ENCODE data around the gene CITED1.

The CITED1 gene

GRCh38 chrX:72349190-72349589 lies 43.5 kb upstream of the CITED1 start:
- H3K79me2 ChIP-seq (ENCODE audit: insufficient read depth, low read length) = no peaks in the 10 kb centered on the region
- no peak overlapping the region for H3K4me3 ChIP-seq (ENCODE audit: insufficient read depth, low read length, poor library complexity, severe bottlenecking)
- no peaks in the 10 kb centered on the region for H3F3A ChIP-seq (ENCODE audit: insufficient read depth)
- no peak overlapping the region for H3K4me2 ChIP-seq (ENCODE audit: low read depth, low read length, poor library complexity, severe bottlenecking)
- no peaks in the 10 kb centered on the region for H4K20me1 ChIP-seq (ENCODE audit: low read depth, low read length)
- H3K27me3 ChIP-seq (ENCODE audit: low read length) = no peaks in the 10 kb centered on the region
- no peaks in the 10 kb centered on the region for H3K9me2 ChIP-seq (replicated peaks; ENCODE audit: insufficient read depth, low read length)
- no peaks in the 10 kb centered on the region for H3K36me3 ChIP-seq (ENCODE audit: low read length)
- H3K9ac ChIP-seq (ENCODE audit: low read length) = no peak overlapping the region
- no peak overlapping the region for H3K27ac ChIP-seq (ENCODE audit: low read depth, low read length)
- no peak for TF ChIP-seq EZH2phosphoT487 (conservative IDR thresholded peaks at IDR 0.05; ENCODE audit: low read length)
- TF ChIP-seq, protein P1, sequence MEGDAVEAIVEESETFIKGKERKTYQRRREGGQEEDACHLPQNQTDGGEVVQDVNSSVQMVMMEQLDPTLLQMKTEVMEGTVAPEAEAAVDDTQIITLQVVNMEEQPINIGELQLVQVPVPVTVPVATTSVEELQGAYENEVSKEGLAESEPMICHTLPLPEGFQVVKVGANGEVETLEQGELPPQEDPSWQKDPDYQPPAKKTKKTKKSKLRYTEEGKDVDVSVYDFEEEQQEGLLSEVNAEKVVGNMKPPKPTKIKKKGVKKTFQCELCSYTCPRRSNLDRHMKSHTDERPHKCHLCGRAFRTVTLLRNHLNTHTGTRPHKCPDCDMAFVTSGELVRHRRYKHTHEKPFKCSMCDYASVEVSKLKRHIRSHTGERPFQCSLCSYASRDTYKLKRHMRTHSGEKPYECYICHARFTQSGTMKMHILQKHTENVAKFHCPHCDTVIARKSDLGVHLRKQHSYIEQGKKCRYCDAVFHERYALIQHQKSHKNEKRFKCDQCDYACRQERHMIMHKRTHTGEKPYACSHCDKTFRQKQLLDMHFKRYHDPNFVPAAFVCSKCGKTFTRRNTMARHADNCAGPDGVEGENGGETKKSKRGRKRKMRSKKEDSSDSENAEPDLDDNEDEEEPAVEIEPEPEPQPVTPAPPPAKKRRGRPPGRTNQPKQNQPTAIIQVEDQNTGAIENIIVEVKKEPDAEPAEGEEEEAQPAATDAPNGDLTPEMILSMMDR (IDR thresholded peaks at IDR 0.05; ENCODE audit: insufficient read depth, low read length, poor library complexity, severe bottlenecking) = no peak
- H3K9me3 ChIP-seq (ENCODE audit: insufficient read depth, low read length) = no peaks in the 10 kb centered on the region
- no peak overlapping the region for H2AFZ ChIP-seq (ENCODE audit: low read depth, low read length, severe bottlenecking)

DNA sequence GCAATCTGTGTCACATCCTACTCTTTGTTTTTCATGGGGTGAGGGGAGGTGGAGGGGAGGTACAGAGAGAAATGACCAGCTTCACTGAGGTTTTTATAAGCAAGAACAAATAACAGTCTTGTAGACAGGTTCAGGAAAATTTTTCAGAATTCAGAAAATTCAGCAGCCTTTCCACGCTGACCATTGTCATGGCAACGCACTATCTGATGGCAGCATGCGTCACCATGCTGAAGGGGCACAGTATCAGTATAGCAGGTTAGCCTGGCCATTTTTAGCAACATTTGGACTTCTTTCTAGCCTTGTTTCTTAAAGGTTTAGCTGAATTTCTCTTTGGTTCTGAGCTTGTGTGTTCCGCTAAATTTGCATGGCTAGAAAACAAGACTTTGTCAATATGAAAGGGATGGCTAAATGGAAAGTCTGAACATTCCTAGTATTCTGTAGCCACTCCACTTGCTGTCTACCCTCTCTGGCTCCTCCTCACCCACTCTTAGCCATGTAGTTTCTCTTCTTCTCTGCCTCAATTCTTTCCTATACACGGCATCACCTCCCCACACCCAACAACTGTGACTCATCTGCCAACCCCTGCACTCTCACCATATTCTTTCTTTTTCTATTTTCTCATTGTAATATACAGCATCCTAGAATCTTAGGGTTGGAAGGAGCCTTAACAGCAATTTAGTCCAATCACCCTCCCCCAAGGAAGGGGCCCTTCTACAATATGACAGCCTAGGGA lies 42.7 kb upstream of the CITED1 start:
- Histone ChIP-seq H3K9ac (ENCODE audit: low read length) (no peak overlapping the region), H2AFZ (ENCODE audit: low read depth, low read length, severe bottlenecking) (no peak overlapping the region), H3K9me3 (ENCODE audit: insufficient read depth, low read length) (no peaks in the 10 kb centered on the region), H3K27me3 (ENCODE audit: low read length) (no peaks in the 10 kb centered on the region), H3K27ac (ENCODE audit: low read depth, low read length) (no peak overlapping the region), H3K36me3 (ENCODE audit: low read length) (no peaks in the 10 kb centered on the region), H4K20me1 (ENCODE audit: low read depth, low read length) (no peaks in the 10 kb centered on the region), H3F3A (ENCODE audit: insufficient read depth) (no peaks in the 10 kb centered on the region), H3K4me3 (ENCODE audit: insufficient read depth, low read length, poor library complexity, severe bottlenecking) (no peak overlapping the region), H3K9me2 (replicated peaks; ENCODE audit: insufficient read depth, low read length) (no peaks in the 10 kb centered on the region), H3K79me2 (ENCODE audit: insufficient read depth, low read length) (no peaks in the 10 kb centered on the region), H3K4me2 (ENCODE audit: low read depth, low read length, poor library complexity, severe bottlenecking) (no peak overlapping the region)
- TF ChIP-seq, protein P1 (IDR thresholded peaks at IDR 0.05; ENCODE audit: insufficient read depth, low read length, poor library complexity, severe bottlenecking) = no peak
- TF ChIP-seq EZH2phosphoT487 (conservative IDR thresholded peaks at IDR 0.05; ENCODE audit: low read length) = no peak

DNA sequence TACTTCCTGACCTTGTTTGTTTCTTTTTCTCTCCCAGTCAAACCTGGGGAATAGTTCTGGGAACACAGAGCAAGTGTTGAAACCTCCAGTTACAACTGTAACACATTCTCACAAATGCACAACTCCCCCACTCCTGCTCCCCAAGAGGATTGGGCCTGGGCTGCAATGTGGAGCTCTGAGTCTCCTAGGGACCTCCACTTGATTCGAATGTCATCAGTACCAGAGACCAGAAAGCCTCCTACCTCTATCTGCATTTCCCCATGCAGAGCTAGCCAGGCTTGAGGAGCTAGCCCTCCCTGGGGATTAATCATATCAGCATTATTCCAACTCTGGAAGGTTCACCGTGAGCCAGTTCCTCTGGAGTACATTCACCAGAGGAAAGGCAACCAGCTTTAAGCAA lies 41.7 kb upstream of the CITED1 start:
- Histone ChIP-seq H3K27me3 (ENCODE audit: low read length) (no peaks in the 10 kb centered on the region), H3K79me2 (ENCODE audit: insufficient read depth, low read length) (no peaks in the 10 kb centered on the region), H3K36me3 (ENCODE audit: low read length) (no peaks in the 10 kb centered on the region), H4K20me1 (ENCODE audit: low read depth, low read length) (no peaks in the 10 kb centered on the region), H3F3A (ENCODE audit: insufficient read depth) (no peaks in the 10 kb centered on the region), H2AFZ (ENCODE audit: low read depth, low read length, severe bottlenecking) (no peak overlapping the region), H3K9ac (ENCODE audit: low read length) (no peak overlapping the region), H3K9me3 (ENCODE audit: insufficient read depth, low read length) (no peaks in the 10 kb centered on the region), H3K4me2 (ENCODE audit: low read depth, low read length, poor library complexity, severe bottlenecking) (no peak overlapping the region), H3K27ac (ENCODE audit: low read depth, low read length) (no peak overlapping the region), H3K4me3 (ENCODE audit: insufficient read depth, low read length, poor library complexity, severe bottlenecking) (no peak overlapping the region), H3K9me2 (replicated peaks; ENCODE audit: insufficient read depth, low read length) (no peaks in the 10 kb centered on the region)
- no peak for TF ChIP-seq EZH2phosphoT487 (conservative IDR thresholded peaks at IDR 0.05; ENCODE audit: low read length)
- TF ChIP-seq, protein P1 (IDR thresholded peaks at IDR 0.05; ENCODE audit: insufficient read depth, low read length, poor library complexity, severe bottlenecking) = no peak
